GM21576 (cell line): ENCODE data around the gene CPAMD8.

ENCODE experiments used
- ATAC-seq: cut with Tn5 transposase; IDR thresholded peaks from one replicate; pipeline ENCODE4 v1.9.1; 2021; ENCODE audit warnings: mild to moderate bottlenecking, moderate library complexity; ENCODE audit not compliant: unreplicated experiment

Gene CPAMD8

GRCh38 chr19:16922592-16922934 is 104.0 kb downstream of the CPAMD8 start:
- no peak for ATAC-seq

GRCh38 chr19:16921766-16922591 is 104.6 kb downstream of the CPAMD8 start:
- ATAC-seq: no peak

GRCh38 chr19:16920816-16921529 is 105.6 kb downstream of the CPAMD8 start:
- ATAC-seq: no peak

- no peak for ATAC-seq
These were observed 107.1 kb downstream of the CPAMD8 start for GRCh38 chr19:16919496-16919895.

GRCh38 chr19:16917401-16917800 is 109.2 kb downstream of the CPAMD8 start:
- no peak for ATAC-seq

- ATAC-seq: no peak
These were observed 110.9 kb downstream of the CPAMD8 start for GRCh38 chr19:16915734-16916133.

GRCh38 chr19:16915135-16915534 is 111.5 kb downstream of the CPAMD8 start:
- ATAC-seq: no peak

- ATAC-seq: no peak
These were observed 112.2 kb downstream of the CPAMD8 start for GRCh38 chr19:16914421-16914820.

GRCh38 chr19:16912780-16913179 is 113.8 kb downstream of the CPAMD8 start:
- ATAC-seq: no peak

GRCh38 chr19:16911046-16911445 is 115.6 kb downstream of the CPAMD8 start:
- no peak for ATAC-seq

- ATAC-seq: no peak
These were observed 117.9 kb downstream of the CPAMD8 start for GRCh38 chr19:16908759-16909158.

- no peak for ATAC-seq
These were observed 122.0 kb downstream of the CPAMD8 start for GRCh38 chr19:16904599-16904998.

GRCh38 chr19:16903347-16903746 is 123.3 kb downstream of the CPAMD8 start:
- no peak for ATAC-seq

- no peak for ATAC-seq
These were observed 124.1 kb downstream of the CPAMD8 start for GRCh38 chr19:16902545-16902944.

GRCh38 chr19:16901491-16902175 is 125.0 kb downstream of the CPAMD8 start:
- ATAC-seq: no peak

- ATAC-seq: no peak
These were observed 127.0 kb downstream of the CPAMD8 start for GRCh38 chr19:16899566-16900075.

- no peak for ATAC-seq
These were observed 128.1 kb downstream of the CPAMD8 start for GRCh38 chr19:16898361-16899015.

- ATAC-seq: no peak
These were observed 128.8 kb downstream of the CPAMD8 start for GRCh38 chr19:16897856-16898161.

- ATAC-seq: peak; percentile 39
These were observed 129.4 kb downstream of the CPAMD8 start for GRCh38 chr19:16897029-16897855.
